OCI-LY1 (cell line): Measurements from ENCODE around the gene HUNK.

ENCODE experiments used
- H2AFZ ChIP-seq: fragments of 200-600 bp; sonication (generic), shearing (Covaris generic); 2 replicates; pipeline ENCODE4 v1.6.0; 2014; ENCODE audit warnings: antibody characterized with exemption, mild to moderate bottlenecking, low read length
- H3F3A ChIP-seq: fragments of 200-600 bp; sonication (generic), shearing (Covaris generic); 2 replicates; pipeline ENCODE4 v1.6.0; 2014; ENCODE audit warnings: mild to moderate bottlenecking, antibody characterized with exemption, low read length, moderate library complexity; ENCODE audit not compliant: insufficient read depth
- H3K27ac ChIP-seq: fragments of 200-600 bp; sonication (generic); 2 replicates; pipeline ENCODE4 v1.5.1; 2014; ENCODE audit warnings: low read length, mixed run types, mild to moderate bottlenecking, low read depth; ENCODE audit not compliant: poor library complexity, severe bottlenecking
- H3K27me3 ChIP-seq: fragments of 200-600 bp; sonication (generic); 2 replicates; pipeline ENCODE4 v1.6.0; 2014; ENCODE audit warnings: antibody characterized with exemption, mild to moderate bottlenecking, low read length, moderate library complexity; ENCODE audit not compliant: insufficient read depth
- H3K36me3 ChIP-seq: fragments of 200-600 bp; sonication (generic); 2 replicates; pipeline ENCODE4 v1.6.1; 2014; ENCODE audit warnings: mild to moderate bottlenecking, antibody characterized with exemption, low read length, moderate library complexity, mixed read lengths; ENCODE audit not compliant: insufficient read depth
- H3K4me1 ChIP-seq: fragments of 200-600 bp; sonication (generic); 2 replicates; pipeline ENCODE4 v1.5.1; 2014; ENCODE audit warnings: mild to moderate bottlenecking, low read length, moderate library complexity; ENCODE audit not compliant: insufficient read depth, severe bottlenecking
- H3K4me2 ChIP-seq: fragments of 200-600 bp; sonication (generic), shearing (Covaris generic); 2 replicates; pipeline ENCODE4 v1.6.1; 2014; ENCODE audit warnings: low read length
- H3K4me3 ChIP-seq: fragments of 200-600 bp; sonication (generic); 2 replicates; pipeline ENCODE4 v1.5.1; 2014; ENCODE audit warnings: low read length, low read depth, mild to moderate bottlenecking, mixed read lengths; ENCODE audit not compliant: poor library complexity, severe bottlenecking
- H3K79me2 ChIP-seq: fragments of 200-600 bp; shearing (Covaris generic); 2 replicates; pipeline ENCODE4 v1.6.1; 2016; ENCODE audit warnings: mixed run types, low read length, mixed read lengths; ENCODE audit not compliant: insufficient read depth
- H3K9ac ChIP-seq: fragments of 200-600 bp; sonication (generic), shearing (Covaris generic); 2 replicates; pipeline ENCODE4 v1.6.1; 2014; ENCODE audit warnings: mild to moderate bottlenecking, low read length, mixed read lengths
- H3K9me2 ChIP-seq: fragments of 200-600 bp; sonication (generic), shearing (Covaris generic); 2 replicates; pipeline ENCODE4 v1.6.1; 2014; ENCODE audit warnings: low read depth, mild to moderate bottlenecking, low read length, mixed read lengths
- H3K9me3 ChIP-seq: fragments of 200-600 bp; shearing (Covaris generic); 2 replicates; pipeline ENCODE4 v1.6.1; 2014; ENCODE audit warnings: low read length, mixed read lengths
- H4K20me1 ChIP-seq: fragments of 200-600 bp; sonication (generic), shearing (Covaris generic); 2 replicates; pipeline ENCODE4 v1.6.0; 2016; ENCODE audit warnings: mild to moderate bottlenecking, low read length; ENCODE audit not compliant: insufficient read depth
- CTCF ChIP-seq: fragments of 200-600 bp; sonication (generic), shearing (Covaris generic); IDR thresholded peaks from 2 replicates; pipeline ENCODE4 v1.5.1; 2017; ENCODE audit warnings: mild to moderate bottlenecking, antibody characterized with exemption, low read length, moderate library complexity, mixed read lengths
- EZH2 ChIP-seq: fragments of 200-600 bp; sonication (generic), shearing (Covaris generic); IDR thresholded peaks from 2 replicates; pipeline ENCODE4 v1.8.0; 2017; ENCODE audit warnings: borderline replicate concordance, mixed run types, mild to moderate bottlenecking, antibody characterized with exemption, low read length, moderate library complexity, mixed read lengths

HUNK gene

GRCh38 chr21:31943561-31943960, 70.7 kb downstream of the HUNK start:
- Histone ChIP-seq H3K27me3 (no peaks in the 10 kb centered on the region), H4K20me1 (no peaks in the 10 kb centered on the region), H3K9ac (no peak overlapping the region), H3K4me3 (no peak overlapping the region), H3K9me2 (no peaks in the 10 kb centered on the region), H3F3A (no peaks in the 10 kb centered on the region), H3K4me2 (no peak overlapping the region), H3K79me2 (no peaks in the 10 kb centered on the region), H2AFZ (no peak overlapping the region), H3K36me3 (no peaks in the 10 kb centered on the region), H3K4me1 (no peaks in the 10 kb centered on the region), H3K27ac (no peak overlapping the region), H3K9me3 (no peaks in the 10 kb centered on the region)
- TF ChIP-seq EZH2 (no peak), CTCF (no peak)

GRCh38 chr21:31945141-31945540, 72.3 kb downstream of the HUNK start:
- H3F3A ChIP-seq: no peaks in the 10 kb centered on the region
- H2AFZ ChIP-seq: no peak overlapping the region
- TF ChIP-seq EZH2: no peak
- TF ChIP-seq CTCF: no peak
- H3K4me3 ChIP-seq: no peak overlapping the region
- no peaks in the 10 kb centered on the region for H3K79me2 ChIP-seq
- H3K9me3 ChIP-seq: no peaks in the 10 kb centered on the region
- no peak overlapping the region for H3K4me2 ChIP-seq
- H3K27ac ChIP-seq: no peak overlapping the region
- no peak overlapping the region for H3K9ac ChIP-seq
- no peaks in the 10 kb centered on the region for H3K27me3 ChIP-seq
- H3K9me2 ChIP-seq: no peaks in the 10 kb centered on the region
- H3K4me1 ChIP-seq: no peaks in the 10 kb centered on the region
- no peaks in the 10 kb centered on the region for H3K36me3 ChIP-seq
- H4K20me1 ChIP-seq: no peaks in the 10 kb centered on the region

- Histone ChIP-seq H3K27ac (no peak overlapping the region), H3K4me3 (no peak overlapping the region), H2AFZ (no peak overlapping the region), H3K9ac (no peak overlapping the region), H3K4me2 (no peak overlapping the region), H3K9me3 (no peaks in the 10 kb centered on the region), H3K9me2 (no peaks in the 10 kb centered on the region), H4K20me1 (no peaks in the 10 kb centered on the region), H3K27me3 (no peaks in the 10 kb centered on the region), H3K36me3 (no peaks in the 10 kb centered on the region), H3K79me2 (no peaks in the 10 kb centered on the region), H3K4me1 (no peaks in the 10 kb centered on the region), H3F3A (no peaks in the 10 kb centered on the region)
- TF ChIP-seq CTCF: no peak
- TF ChIP-seq EZH2: no peak
Measured at GRCh38 chr21:31945546-31945945, 72.7 kb downstream of the HUNK start.
